GM21367 (cell line): ENCODE results near the gene MBOAT2.
"Not testable (repeated sequence)": the region's sequence is repeated elsewhere in the genome, so short reads cannot be mapped to it uniquely, and the experiment has no call there.

Experiments used
- ATAC-seq: cut with Tn5 transposase; IDR thresholded peaks from one replicate; pipeline ENCODE4 v1.9.1; 2021; ENCODE audit not compliant: unreplicated experiment

MBOAT2 gene

GRCh38 chr2:8993902-8994278, 9.6 kb downstream of the MBOAT2 start:
- no peak for ATAC-seq

GRCh38 chr2:8993196-8993901, 10.1 kb downstream of the MBOAT2 start:
- no peak for ATAC-seq

DNA sequence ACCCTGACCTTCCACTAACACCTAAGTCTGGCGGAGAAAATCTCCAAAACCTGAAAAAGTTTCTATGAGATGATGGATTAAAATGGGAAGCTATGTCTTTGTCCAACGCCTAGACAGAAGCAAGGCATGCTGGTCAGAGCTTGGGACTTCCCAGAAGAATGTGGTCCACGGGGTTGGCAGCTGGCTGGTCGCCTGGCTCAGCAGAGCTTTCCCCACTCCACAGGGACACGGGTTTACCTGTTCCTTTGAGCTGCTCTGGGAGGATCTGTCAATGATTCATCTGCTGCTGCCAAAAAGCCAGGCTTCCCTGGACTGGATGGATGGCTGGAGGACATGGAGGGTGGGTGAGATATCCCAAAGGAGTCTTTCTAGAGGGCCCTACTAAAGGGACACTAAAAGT, 10.8 kb downstream of the MBOAT2 start:
- no peak for ATAC-seq

GRCh38 chr2:8989536-8990079, 13.9 kb downstream of the MBOAT2 start:
- ATAC-seq, result no peak

DNA sequence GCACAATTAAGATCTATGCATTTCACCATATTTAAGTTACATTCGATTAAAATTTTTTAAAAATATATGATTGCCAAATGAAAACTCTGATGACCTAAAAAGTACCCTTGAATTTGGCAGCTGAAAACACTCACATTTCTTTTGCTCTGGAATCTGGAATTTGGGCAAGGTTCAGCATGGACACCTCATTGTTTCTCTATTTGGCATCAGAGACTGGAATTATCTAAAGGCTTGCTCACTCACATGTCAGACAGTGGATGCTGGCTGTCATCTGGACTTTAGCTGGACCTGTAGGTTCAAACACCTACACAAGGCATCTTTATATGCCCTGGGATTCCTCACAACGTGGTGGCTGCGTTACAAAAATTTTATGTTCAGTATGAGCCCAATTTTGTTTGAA, 16.1 kb downstream of the MBOAT2 start:
- ATAC-seq, result no peak

DNA sequence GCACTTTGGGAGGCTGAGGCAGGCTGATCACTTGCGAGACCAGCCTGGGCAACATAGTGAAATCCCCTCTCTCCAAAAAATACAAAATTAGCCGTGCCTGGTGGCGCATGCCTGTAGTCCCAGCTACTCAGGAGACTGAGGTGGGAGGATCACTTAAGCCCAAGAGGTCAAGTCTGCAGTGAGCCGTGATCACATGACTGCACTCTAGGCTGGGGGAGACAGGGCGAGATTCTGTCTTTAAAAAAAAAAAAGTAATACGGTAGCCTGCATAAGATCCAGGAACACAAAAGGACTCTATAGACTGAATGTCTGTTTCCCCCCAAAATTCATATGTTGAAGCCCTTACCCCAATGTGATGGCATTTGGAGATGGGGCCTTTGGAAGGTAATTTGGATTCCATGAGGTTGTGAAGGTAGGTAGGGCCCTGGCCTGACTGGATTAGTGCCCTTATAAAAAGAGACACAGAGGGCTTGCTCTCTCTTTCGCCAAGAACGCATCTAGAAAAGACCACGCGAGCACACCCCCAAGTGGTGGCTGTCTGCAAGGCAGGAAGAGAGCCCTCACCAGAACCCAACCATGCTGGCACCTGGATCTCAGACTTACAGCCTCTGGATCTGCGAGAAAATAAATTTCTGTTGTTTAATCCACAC, 17.0 kb downstream of the MBOAT2 start:
- ATAC-seq, result no peak

- no peak for ATAC-seq
These were observed 17.7 kb downstream of the MBOAT2 start for GRCh38 chr2:8985561-8986326.

DNA sequence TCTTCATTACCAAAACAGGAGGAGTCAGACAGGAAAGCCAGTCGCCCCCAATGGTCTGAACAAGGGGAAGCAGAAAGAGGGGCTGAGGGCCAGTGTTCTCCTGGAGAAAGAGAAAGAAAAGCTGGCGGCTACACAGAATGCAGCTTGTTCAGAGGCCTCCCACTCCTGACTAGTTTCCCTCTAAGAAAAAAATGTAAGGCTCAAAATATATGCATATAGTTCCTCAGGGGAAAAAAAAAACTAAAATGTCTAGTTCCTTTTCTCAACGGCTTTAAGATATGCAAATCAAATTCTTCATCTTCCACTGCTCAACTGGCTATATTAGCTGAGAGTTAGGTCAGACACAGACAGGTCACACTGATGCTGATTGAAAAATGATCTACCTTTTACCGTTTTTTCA, 18.6 kb downstream of the MBOAT2 start:
- ATAC-seq, result no peak

DNA sequence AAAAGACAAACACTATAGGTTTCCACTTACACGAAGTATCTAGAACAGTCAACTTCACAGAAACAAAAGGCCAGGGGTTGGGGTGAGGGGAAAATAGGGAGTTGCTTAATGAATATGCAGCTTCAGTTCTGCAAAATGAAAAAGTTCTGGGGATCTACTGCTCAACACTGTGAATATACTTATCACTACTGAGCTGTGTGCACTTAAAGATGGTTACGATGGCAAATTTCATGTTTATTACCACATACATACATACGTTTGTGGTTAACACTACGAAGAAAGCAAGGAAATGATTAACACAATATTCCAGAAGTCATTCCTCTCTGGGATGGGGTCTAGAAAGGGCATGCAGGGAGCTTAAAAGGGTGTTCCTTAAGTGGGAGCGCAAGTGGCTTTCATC, 19.3 kb downstream of the MBOAT2 start:
- no peak for ATAC-seq

DNA sequence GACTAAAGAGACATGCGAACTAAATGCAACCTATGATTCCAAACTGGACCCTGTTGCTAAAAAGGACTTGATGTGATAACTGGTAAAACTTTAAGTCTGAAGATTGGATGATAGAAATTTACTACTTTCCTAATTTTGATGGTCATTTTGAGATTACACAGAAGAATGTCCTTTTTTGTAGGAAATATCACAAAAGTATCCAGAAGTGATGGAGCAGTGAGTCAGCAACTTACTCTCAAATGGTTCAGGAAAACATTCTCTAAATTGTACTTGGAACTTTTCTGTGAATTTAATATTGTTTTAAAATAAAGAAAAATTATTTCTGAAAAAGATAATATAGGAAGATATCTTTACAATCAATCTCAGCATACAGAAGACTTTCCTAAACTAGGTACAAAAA, 19.9 kb downstream of the MBOAT2 start:
- no peak for ATAC-seq

DNA sequence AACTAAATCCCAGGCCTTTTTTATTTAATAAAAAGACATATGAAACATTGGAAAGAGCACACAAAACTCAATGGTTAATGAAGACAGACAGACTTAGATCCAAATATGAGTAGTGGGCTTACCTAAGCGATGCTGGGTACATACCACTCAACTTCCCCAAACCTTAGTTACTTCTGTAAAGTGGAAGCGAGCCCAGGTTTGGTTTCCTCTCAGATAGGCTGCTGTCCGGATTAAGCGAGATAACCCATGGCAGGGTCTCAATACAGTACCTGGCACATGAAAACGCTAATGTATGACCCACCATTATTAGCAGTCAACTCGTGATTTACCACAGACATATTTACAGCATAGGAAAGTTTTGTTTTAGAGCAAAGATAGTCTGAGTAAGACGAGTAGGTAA, 21.6 kb downstream of the MBOAT2 start:
- ATAC-seq, result no peak

DNA sequence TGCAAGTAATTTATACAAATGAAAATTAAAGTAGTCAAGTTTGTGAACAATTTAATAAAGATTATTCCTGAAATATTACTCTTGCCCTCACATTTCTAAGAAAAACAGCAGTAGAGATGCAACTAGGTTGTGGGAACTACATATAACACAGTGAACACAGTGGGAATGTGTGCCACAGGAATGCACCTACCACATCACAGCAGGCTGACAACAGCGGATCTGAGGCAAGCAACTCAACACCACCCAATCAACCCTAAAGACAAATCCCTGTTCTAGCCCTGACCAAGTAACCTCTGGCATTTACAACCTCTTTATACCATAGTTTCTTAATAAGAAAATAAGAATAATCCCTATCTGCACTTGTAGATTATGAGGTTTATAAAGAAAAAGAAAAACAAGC, 23.4 kb downstream of the MBOAT2 start:
- ATAC-seq, result no peak

GRCh38 chr2:8977758-8978157, 25.7 kb downstream of the MBOAT2 start:
- no peak for ATAC-seq

DNA sequence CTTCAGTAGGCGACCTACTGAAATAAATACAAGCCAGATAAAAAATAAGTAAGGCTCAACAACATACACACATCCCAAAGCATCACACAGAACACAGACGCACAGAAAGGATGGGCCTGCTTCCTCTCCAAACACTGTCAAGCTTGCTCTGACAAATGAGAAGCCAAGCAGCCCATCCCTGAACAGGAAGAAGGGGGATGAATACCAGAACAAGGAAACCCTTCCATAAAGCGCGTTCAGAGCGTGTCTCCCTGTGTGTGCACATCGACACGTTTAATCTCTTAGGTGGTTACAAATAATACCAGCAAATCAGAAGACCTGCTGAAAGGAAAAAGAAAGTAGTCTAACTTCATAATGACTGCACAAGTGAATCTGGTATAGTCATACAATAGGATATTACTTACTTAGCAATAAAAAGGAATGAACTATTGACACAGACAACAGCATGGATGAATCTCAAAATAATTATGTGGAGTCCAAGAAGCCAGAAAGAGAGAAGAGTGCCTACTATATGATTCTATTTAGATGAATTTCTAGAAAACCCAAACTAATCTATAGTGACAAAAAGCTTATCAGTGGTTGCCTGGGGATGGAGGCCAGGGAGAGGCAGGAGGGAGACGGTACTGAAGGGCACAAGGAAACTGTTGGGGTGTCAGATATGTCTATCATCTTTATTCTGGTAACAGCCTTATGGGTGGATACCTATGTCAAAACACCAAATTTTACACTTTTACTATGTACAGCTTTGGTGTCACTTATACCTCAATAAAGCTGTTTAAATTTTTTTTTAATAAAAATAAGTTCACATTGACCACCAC, 26.8 kb downstream of the MBOAT2 start:
- ATAC-seq, result no peak

- ATAC-seq, result no peak
These were observed 29.5 kb downstream of the MBOAT2 start for GRCh38 chr2:8974016-8974415.

DNA sequence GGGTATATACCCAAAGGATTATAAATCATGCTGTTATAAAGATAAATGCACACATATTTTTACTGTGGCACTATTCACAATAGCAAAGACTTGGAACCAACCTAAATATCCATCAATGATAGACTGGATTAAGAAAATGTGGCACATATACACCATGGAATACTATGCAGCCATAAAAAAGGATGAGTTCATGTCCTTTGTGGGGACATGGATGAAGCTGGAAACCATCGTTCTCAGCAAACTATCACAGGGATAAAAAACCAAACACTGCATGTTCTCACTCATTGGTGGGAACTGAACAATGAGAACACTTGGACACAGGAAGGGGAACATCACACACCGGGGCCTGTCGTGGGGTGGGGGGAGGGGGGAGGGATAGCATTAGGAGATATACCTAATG, 30.5 kb downstream of the MBOAT2 start:
- not testable (repeated sequence) for ATAC-seq

DNA sequence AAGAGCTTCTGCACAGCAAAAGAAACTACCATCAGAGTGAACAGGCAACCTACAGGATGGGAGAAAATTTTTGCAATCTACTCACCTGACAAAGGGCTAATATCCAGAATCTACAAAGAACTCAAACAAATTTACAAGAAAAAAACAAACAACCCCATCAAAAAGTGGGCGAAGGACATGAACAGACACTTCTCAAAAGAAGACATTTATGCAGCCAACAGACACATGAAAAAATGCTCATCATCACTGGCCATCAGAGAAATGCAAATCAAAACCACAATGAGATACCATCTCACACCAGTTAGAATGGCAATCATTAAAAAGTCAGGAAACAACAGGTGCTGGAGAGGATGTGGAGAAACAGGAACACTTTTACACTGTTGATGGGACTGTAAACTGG, 30.9 kb downstream of the MBOAT2 start:
- not testable (repeated sequence) for ATAC-seq

GRCh38 chr2:8969348-8969747, 34.1 kb downstream of the MBOAT2 start:
- ATAC-seq, result not testable (repeated sequence)

GRCh38 chr2:8966123-8966908, 37.2 kb downstream of the MBOAT2 start:
- ATAC-seq, result no peak
